Glutamatergic neuron (in vitro differentiated cells): ENCODE results near the gene SMCO2. TPM values are rescaled to one million over a fixed set of nuclear protein-coding genes. Genes with fewer than 3 reads are reported as not detected.

Experiments
- DNase-seq: peaks from one replicate; pipeline ENCODE4 v3.0.0; 2022
- H3K27ac Mint-ChIP-seq: one replicate; pipeline ENCODE4 v1.8.0; 2020; ENCODE audit warnings: mild to moderate bottlenecking, mixed read lengths, inconsistent platforms; ENCODE audit not compliant: unreplicated experiment
- H3K27me3 Mint-ChIP-seq: one replicate; pipeline ENCODE4 v1.8.0; 2020; ENCODE audit warnings: mild to moderate bottlenecking, moderate library complexity, mixed read lengths, inconsistent platforms; ENCODE audit not compliant: unreplicated experiment
- H3K36me3 Mint-ChIP-seq: one replicate; pipeline ENCODE4 v1.8.0; 2020; ENCODE audit warnings: mild to moderate bottlenecking, mixed read lengths, inconsistent platforms; ENCODE audit not compliant: unreplicated experiment
- H3K4me1 Mint-ChIP-seq: one replicate; pipeline ENCODE4 v1.8.0; 2020; ENCODE audit warnings: mild to moderate bottlenecking, low read depth, mixed read lengths, inconsistent platforms; ENCODE audit not compliant: unreplicated experiment
- H3K4me3 Mint-ChIP-seq: one replicate; pipeline ENCODE4 v1.8.0; 2020; ENCODE audit warnings: mild to moderate bottlenecking, mixed read lengths, inconsistent platforms; ENCODE audit not compliant: unreplicated experiment
- H3K9me3 Mint-ChIP-seq: one replicate; pipeline ENCODE4 v1.8.0; 2020; ENCODE audit warnings: mild to moderate bottlenecking, moderate library complexity, mixed read lengths, inconsistent platforms; ENCODE audit not compliant: unreplicated experiment
- CTCF ChIP-seq: fragments of 200-600 bp; sonication (generic); IDR thresholded peaks from one replicate; pipeline ENCODE4 v1.5.0; 2021; ENCODE audit not compliant: partially characterized antibody, unreplicated experiment
- total RNA-seq: library from RNA; stranded (reverse); fragmentation: NEBNext Ultra II Directional; extraction: Animal tissue kit (Norgen Biotek cat#: 25700); gene quantifications from one replicate; pipeline ENCODE4 v1.2.1, GENCODE V29; 2021; ENCODE audit not compliant: unreplicated experiment

The SMCO2 gene
- total RNA-seq, 1 donor from 2014 or later, result not detected

- no peak for TF ChIP-seq CTCF
- Mint-ChIP-seq H3K4me3 (no peak overlapping the region), H3K36me3 (no peaks in the 10 kb centered on the region), H3K4me1 (no peaks in the 10 kb centered on the region), H3K9me3 (peaks cover 4% of the 10 kb centered on the region), H3K27ac (no peak overlapping the region), H3K27me3 (no peaks in the 10 kb centered on the region)
- DNase-seq, result no peak
Observed at GRCh38 chr12:27422697-27423096, 23.8 kb upstream of the SMCO2 start.

GRCh38 chr12:27424631-27425230, 21.8 kb upstream of the SMCO2 start:
- TF ChIP-seq CTCF, result peak; percentile 52
- Mint-ChIP-seq H3K27me3 (no peaks in the 10 kb centered on the region), H3K27ac (no peak overlapping the region), H3K4me3 (no peak overlapping the region), H3K36me3 (no peaks in the 10 kb centered on the region), H3K4me1 (no peaks in the 10 kb centered on the region), H3K9me3 (peaks cover 4% of the 10 kb centered on the region)
- DNase-seq, result no peak

GRCh38 chr12:27425306-27425705, 21.2 kb upstream of the SMCO2 start:
- no peak for TF ChIP-seq CTCF
- no peaks in the 10 kb centered on the region for H3K27me3 Mint-ChIP-seq
- peaks cover 4% of the 10 kb centered on the region for H3K9me3 Mint-ChIP-seq
- H3K27ac Mint-ChIP-seq, result no peak overlapping the region
- no peaks in the 10 kb centered on the region for H3K36me3 Mint-ChIP-seq
- no peaks in the 10 kb centered on the region for H3K4me1 Mint-ChIP-seq
- H3K4me3 Mint-ChIP-seq, result no peak overlapping the region
- DNase-seq, result no peak

GRCh38 chr12:27426743-27427487, 19.6 kb upstream of the SMCO2 start:
- Mint-ChIP-seq H3K27me3 (no peaks in the 10 kb centered on the region), H3K27ac (no peak overlapping the region), H3K36me3 (no peaks in the 10 kb centered on the region), H3K4me3 (no peak overlapping the region), H3K9me3 (peaks cover 1% of the 10 kb centered on the region), H3K4me1 (no peaks in the 10 kb centered on the region)
- TF ChIP-seq CTCF, result no peak
- no peak for DNase-seq

GRCh38 chr12:27427824-27428223, 18.7 kb upstream of the SMCO2 start:
- DNase-seq, result no peak
- Mint-ChIP-seq H3K4me3 (no peak overlapping the region), H3K36me3 (no peaks in the 10 kb centered on the region), H3K9me3 (peaks cover 1% of the 10 kb centered on the region), H3K4me1 (no peaks in the 10 kb centered on the region), H3K27me3 (no peaks in the 10 kb centered on the region), H3K27ac (no peak overlapping the region)
- no peak for TF ChIP-seq CTCF
